Measurements from ENCODE around the gene GOSR1.

DNA sequence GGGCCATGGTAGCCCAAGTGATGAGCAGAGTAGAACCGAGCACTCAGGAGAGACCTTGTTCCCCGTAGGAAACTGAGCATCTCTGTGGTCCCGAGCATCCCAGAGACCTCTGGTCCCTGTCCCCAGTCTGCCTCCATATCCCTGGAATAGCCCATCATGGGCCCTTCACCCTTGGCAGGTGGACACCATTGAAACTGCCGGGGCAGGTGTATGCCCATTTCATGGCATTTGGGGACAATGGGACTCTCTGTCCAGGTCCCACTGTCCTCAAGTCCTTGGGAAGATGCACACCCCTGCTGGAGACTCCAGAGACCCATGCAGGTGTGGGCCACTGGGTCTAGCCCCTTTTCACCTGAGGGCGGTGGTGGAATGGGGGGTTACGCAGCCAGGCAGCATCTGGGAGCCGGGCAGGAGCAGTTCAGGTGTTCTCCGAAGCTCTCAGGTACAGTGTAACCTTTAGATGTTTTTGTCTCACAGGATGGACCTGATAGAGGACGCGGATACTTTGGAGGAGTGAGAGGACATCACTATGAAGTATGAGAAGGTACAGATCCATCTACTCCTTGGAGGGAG is 75.9 kb downstream of the GOSR1 start:
- TF ChIP-seq, protein P1, sequence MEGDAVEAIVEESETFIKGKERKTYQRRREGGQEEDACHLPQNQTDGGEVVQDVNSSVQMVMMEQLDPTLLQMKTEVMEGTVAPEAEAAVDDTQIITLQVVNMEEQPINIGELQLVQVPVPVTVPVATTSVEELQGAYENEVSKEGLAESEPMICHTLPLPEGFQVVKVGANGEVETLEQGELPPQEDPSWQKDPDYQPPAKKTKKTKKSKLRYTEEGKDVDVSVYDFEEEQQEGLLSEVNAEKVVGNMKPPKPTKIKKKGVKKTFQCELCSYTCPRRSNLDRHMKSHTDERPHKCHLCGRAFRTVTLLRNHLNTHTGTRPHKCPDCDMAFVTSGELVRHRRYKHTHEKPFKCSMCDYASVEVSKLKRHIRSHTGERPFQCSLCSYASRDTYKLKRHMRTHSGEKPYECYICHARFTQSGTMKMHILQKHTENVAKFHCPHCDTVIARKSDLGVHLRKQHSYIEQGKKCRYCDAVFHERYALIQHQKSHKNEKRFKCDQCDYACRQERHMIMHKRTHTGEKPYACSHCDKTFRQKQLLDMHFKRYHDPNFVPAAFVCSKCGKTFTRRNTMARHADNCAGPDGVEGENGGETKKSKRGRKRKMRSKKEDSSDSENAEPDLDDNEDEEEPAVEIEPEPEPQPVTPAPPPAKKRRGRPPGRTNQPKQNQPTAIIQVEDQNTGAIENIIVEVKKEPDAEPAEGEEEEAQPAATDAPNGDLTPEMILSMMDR (conservative IDR thresholded peaks at IDR 0.05 in 1 of 2, IDR thresholded peaks at IDR 0.05 in 1 of 2; ENCODE audit: extremely low read depth in 1 of 2, insufficient read depth in 1 of 2, low read depth in 1 of 2, low read length in 2 of 2) = no peak
- no peak for TF ChIP-seq EZH2 (IDR thresholded peaks at IDR 0.05; ENCODE audit: borderline replicate concordance, low read length)

Measured in mammary epithelial cell (primary cell).